ENCODE results near the gene BRD4.
A peak's percentile ranks its signal among the peaks of the same experiment; 100 is the strongest.

Gene BRD4

GRCh38 chr19:15188851-15189250 is 143.5 kb downstream of the BRD4 start:
- no peak for DNase-seq

- DNase-seq, result peak; percentile 29
Observed at GRCh38 chr19:15187026-15188007, 145.0 kb downstream of the BRD4 start.

Data from stimulated activated CD8-positive, alpha-beta memory T cell treated with anti-CD3 and anti-CD28 coated beads, Interleukin-4, amount 100 ng/mL, for 48 hours (primary cell).